ENCODE measurements around the gene OR10G3. TPM values are rescaled to one million over a fixed set of nuclear protein-coding genes. Genes with fewer than 3 reads are reported as not detected.
A peak's percentile ranks its signal among the peaks of the same experiment; 100 is the strongest.

OR10G3 gene
- total and polyA plus RNA-seq, 2 of the 13 experiments (the other 11 are each of a cell fraction or from before 2014, with no cell fraction given) = not detected

DNA sequence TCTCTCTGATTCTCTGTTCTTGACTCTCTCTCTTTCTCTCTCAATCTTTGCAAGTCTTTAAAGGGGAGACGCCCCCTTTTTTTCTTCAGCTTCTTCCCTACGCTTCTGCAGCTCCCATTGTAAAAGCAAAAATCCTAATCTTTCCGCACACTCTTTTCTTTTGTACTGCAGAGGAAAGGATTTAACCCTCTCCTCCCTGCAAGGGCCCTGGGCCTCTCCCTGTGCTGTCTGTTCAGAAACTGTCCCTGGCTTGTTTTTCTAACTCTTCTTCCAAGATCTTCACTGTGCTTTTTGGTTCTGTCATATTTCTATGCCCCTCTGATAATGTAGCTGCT is 42.8 kb downstream of the OR10G3 start (continued):
- TF ChIP-seq POLR2G (IDR thresholded peaks at IDR 0.05; ENCODE audit: low read depth, low read length) = no peak
- TF ChIP-seq, protein P1, sequence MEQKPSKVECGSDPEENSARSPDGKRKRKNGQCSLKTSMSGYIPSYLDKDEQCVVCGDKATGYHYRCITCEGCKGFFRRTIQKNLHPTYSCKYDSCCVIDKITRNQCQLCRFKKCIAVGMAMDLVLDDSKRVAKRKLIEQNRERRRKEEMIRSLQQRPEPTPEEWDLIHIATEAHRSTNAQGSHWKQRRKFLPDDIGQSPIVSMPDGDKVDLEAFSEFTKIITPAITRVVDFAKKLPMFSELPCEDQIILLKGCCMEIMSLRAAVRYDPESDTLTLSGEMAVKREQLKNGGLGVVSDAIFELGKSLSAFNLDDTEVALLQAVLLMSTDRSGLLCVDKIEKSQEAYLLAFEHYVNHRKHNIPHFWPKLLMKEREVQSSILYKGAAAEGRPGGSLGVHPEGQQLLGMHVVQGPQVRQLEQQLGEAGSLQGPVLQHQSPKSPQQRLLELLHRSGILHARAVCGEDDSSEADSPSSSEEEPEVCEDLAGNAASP (CRISPR knock-in tag; IDR thresholded peaks at IDR 0.05; ENCODE audit: borderline replicate concordance) = no peak
- TF ChIP-seq CEBPB (IDR thresholded peaks at IDR 0.05; ENCODE audit: borderline replicate concordance, low read depth, low read length) = no peak
- peak; percentile 92 for TF ChIP-seq ZNF652 (CRISPR knock-in tag; IDR thresholded peaks at IDR 0.05; ENCODE audit: borderline replicate concordance, low read depth)
- no peak for TF ChIP-seq FOXP4 (CRISPR knock-in tag; IDR thresholded peaks at IDR 0.05)
- TF ChIP-seq ZSCAN21 (CRISPR knock-in tag; IDR thresholded peaks at IDR 0.05; ENCODE audit: borderline replicate concordance) = no peak
- TF ChIP-seq ZNF563 (CRISPR knock-in tag; IDR thresholded peaks at IDR 0.05) = no peak
- TF ChIP-seq ZNF672 (CRISPR knock-in tag; IDR thresholded peaks at IDR 0.05) = no peak
- 0 out of 2 replicates have a peak, but pooled peaks have one; percentile 3 for TF ChIP-seq ZNF280D (CRISPR knock-in tag; IDR thresholded peaks at IDR 0.05)

All from HepG2 (cell line).